OCI-LY7 (cell line): ENCODE results near the gene FBXW8.

Experiments
- CTCF ChIP-seq: fragments of 200-600 bp; sonication (generic); conservative IDR thresholded peaks from 2 replicates; pipeline ENCODE4 v1.5.1; 2014; ENCODE audit warnings: mild to moderate bottlenecking, antibody characterized with exemption, low read length, moderate library complexity, mixed read lengths
- EZH2phosphoT487 ChIP-seq: fragments of 200-600 bp; sonication (generic); IDR thresholded peaks from 2 replicates; pipeline ENCODE4 v1.6.1; 2018; ENCODE audit warnings: low read depth, borderline replicate concordance, mild to moderate bottlenecking, mixed run types, antibody characterized with exemption, low read length, moderate library complexity, mixed read lengths

GRCh38 chr12:117053597-117054201 lies 142.9 kb downstream of the FBXW8 start:
- TF ChIP-seq CTCF, result no peak
- TF ChIP-seq EZH2phosphoT487, result no peak
